Neural progenitor cell (in vitro differentiated cells): Measurements from ENCODE around the gene OPA1. TPM values are rescaled to one million over a fixed set of nuclear protein-coding genes. Genes with fewer than 3 reads are reported as not detected.

ENCODE experiments used
- DNase-seq: peaks from one replicate; pipeline ENCODE4 v3.0.0-alpha.2; 2016; ENCODE audit warnings: low spot score
- H2AFZ ChIP-seq: fragments of 200-600 bp; sonication (generic); replicated peaks from 2 replicates; pipeline ENCODE4 v1.6.1; 2016; ENCODE audit warnings: antibody characterized with exemption
- H3F3A ChIP-seq: fragments of 200-600 bp; sonication (generic); 2 replicates; pipeline ENCODE4 v1.6.1; 2016; ENCODE audit warnings: antibody characterized with exemption, low read depth
- H3K27ac ChIP-seq: fragments of 200-600 bp; sonication (generic); 2 replicates; pipeline ENCODE4 v1.5.1; 2016; ENCODE audit warnings: mild to moderate bottlenecking
- H3K27me3 ChIP-seq: fragments of 200-600 bp; sonication (generic); 2 replicates; pipeline ENCODE4 v1.6.1; 2016; ENCODE audit warnings: mild to moderate bottlenecking, moderate library complexity
- H3K36me3 ChIP-seq: fragments of 200-600 bp; sonication (generic); 2 replicates; pipeline ENCODE4 v1.5.1; 2016
- H3K4me1 ChIP-seq: fragments of 200-600 bp; sonication (generic); 2 replicates; pipeline ENCODE4 v1.6.1; 2016; ENCODE audit warnings: mixed run types
- H3K4me2 ChIP-seq: fragments of 200-600 bp; sonication (generic); 2 replicates; pipeline ENCODE4 v1.6.1; 2016
- H3K4me3 ChIP-seq: fragments of 200-600 bp; sonication (generic); 2 replicates; pipeline ENCODE4 v1.5.1; 2016
- H3K79me2 ChIP-seq: fragments of 200-600 bp; sonication (generic); 2 replicates; pipeline ENCODE4 v1.6.1; 2016; ENCODE audit warnings: low read depth
- H3K9ac ChIP-seq: fragments of 200-600 bp; sonication (generic); 2 replicates; pipeline ENCODE4 v1.6.1; 2016
- H3K9me3 ChIP-seq: fragments of 200-600 bp; sonication (generic); 2 replicates; pipeline ENCODE4 v1.5.1; 2016; ENCODE audit warnings: low read depth
- H4K20me1 ChIP-seq: fragments of 200-600 bp; sonication (generic); 2 replicates; pipeline ENCODE4 v1.6.1; 2016; ENCODE audit warnings: low read depth
- H3K27ac Mint-ChIP-seq: 3 replicates; pipeline ENCODE4 v1.8.0; 2021; ENCODE audit warnings: mixed read lengths
- H3K27me3 Mint-ChIP-seq: 2 replicates; pipeline ENCODE4 v1.8.0; 2022; ENCODE audit warnings: low read depth, mild to moderate bottlenecking, inconsistent platforms, moderate library complexity, mixed read lengths; ENCODE audit not compliant: insufficient read depth
- H3K36me3 Mint-ChIP-seq: 3 replicates; pipeline ENCODE4 v1.8.0; 2021; ENCODE audit warnings: mixed read lengths
- H3K4me1 Mint-ChIP-seq: 3 replicates; pipeline ENCODE4 v1.8.0; 2021; ENCODE audit warnings: mixed read lengths
- H3K4me3 Mint-ChIP-seq: 3 replicates; pipeline ENCODE4 v1.8.0; 2021; ENCODE audit warnings: mild to moderate bottlenecking, moderate library complexity, mixed read lengths
- H3K9me3 Mint-ChIP-seq: 3 replicates; pipeline ENCODE4 v1.8.0; 2020; ENCODE audit warnings: mixed read lengths
- EZH2 ChIP-seq: fragments of 200-600 bp; sonication (generic); IDR thresholded peaks from 2 replicates; pipeline ENCODE4 v1.6.1; 2017; ENCODE audit warnings: antibody characterized with exemption, mild to moderate bottlenecking, moderate library complexity
- EZH2phosphoT487 ChIP-seq: fragments of 200-600 bp; sonication (generic); IDR thresholded peaks from 2 replicates; pipeline ENCODE4 v1.6.1; 2017; ENCODE audit warnings: antibody characterized with exemption
- total RNA-seq: library from RNA; depleted of rRNA; stranded (reverse); fragments of >200 nt; gene quantifications from 2 replicates; pipeline ENCODE4 v1.2.3, GENCODE V29; 2015; ENCODE audit warnings: low replicate concordance
- TF ChIP-seq, protein P1 (sequence below): fragments of 200-600 bp; sonication (generic); IDR thresholded peaks from 2 replicates; pipeline ENCODE4 v1.5.1; 2017; ENCODE audit warnings: antibody characterized with exemption, mild to moderate bottlenecking

Gene OPA1
- total RNA-seq, 1 donor from 2014 or later, result 125 TPM

GRCh38 chr3:193614430-193614829, 21.4 kb downstream of the OPA1 start:
- no peak for DNase-seq
- Histone ChIP-seq H3K4me3 (no peak overlapping the region), H3F3A (no peaks in the 10 kb centered on the region), H3K27me3 (no peaks in the 10 kb centered on the region), H3K79me2 (peaks cover 58% of the 10 kb centered on the region), H3K4me1 (no peaks in the 10 kb centered on the region), H3K9me3 (no peaks in the 10 kb centered on the region), H3K36me3 (peaks cover 30% of the 10 kb centered on the region), H3K4me2 (no peak overlapping the region), H2AFZ (no peak overlapping the region), H3K9ac (no peak overlapping the region), H4K20me1 (no peaks in the 10 kb centered on the region), H3K27ac (no peak overlapping the region)
- H3K36me3 Mint-ChIP-seq, result peaks cover 35% of the 10 kb centered on the region
- H3K4me3 Mint-ChIP-seq, result no peak overlapping the region
- H3K4me1 Mint-ChIP-seq, result no peaks in the 10 kb centered on the region
- no peak overlapping the region for H3K27ac Mint-ChIP-seq
- no peak for TF ChIP-seq EZH2phosphoT487
- TF ChIP-seq EZH2, result no peak
- TF ChIP-seq, protein P1, sequence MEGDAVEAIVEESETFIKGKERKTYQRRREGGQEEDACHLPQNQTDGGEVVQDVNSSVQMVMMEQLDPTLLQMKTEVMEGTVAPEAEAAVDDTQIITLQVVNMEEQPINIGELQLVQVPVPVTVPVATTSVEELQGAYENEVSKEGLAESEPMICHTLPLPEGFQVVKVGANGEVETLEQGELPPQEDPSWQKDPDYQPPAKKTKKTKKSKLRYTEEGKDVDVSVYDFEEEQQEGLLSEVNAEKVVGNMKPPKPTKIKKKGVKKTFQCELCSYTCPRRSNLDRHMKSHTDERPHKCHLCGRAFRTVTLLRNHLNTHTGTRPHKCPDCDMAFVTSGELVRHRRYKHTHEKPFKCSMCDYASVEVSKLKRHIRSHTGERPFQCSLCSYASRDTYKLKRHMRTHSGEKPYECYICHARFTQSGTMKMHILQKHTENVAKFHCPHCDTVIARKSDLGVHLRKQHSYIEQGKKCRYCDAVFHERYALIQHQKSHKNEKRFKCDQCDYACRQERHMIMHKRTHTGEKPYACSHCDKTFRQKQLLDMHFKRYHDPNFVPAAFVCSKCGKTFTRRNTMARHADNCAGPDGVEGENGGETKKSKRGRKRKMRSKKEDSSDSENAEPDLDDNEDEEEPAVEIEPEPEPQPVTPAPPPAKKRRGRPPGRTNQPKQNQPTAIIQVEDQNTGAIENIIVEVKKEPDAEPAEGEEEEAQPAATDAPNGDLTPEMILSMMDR, result no peak
- peaks cover 16% of the 10 kb centered on the region for H3K9me3 Mint-ChIP-seq
- H3K27me3 Mint-ChIP-seq, result no peaks in the 10 kb centered on the region

- H3K9me3 ChIP-seq, result no peaks in the 10 kb centered on the region
- H2AFZ ChIP-seq, result no peak overlapping the region
- Mint-ChIP-seq H3K36me3 (peaks cover 22% of the 10 kb centered on the region), H3K27me3 (no peaks in the 10 kb centered on the region), H3K4me3 (no peak overlapping the region), H3K4me1 (no peaks in the 10 kb centered on the region), H3K9me3 (no peaks in the 10 kb centered on the region), H3K27ac (no peak overlapping the region)
- H4K20me1 ChIP-seq, result no peaks in the 10 kb centered on the region
- no peaks in the 10 kb centered on the region for H3K4me1 ChIP-seq
- H3K27ac ChIP-seq, result no peak overlapping the region
- no peak overlapping the region for H3K9ac ChIP-seq
- no peaks in the 10 kb centered on the region for H3F3A ChIP-seq
- no peak overlapping the region for H3K4me3 ChIP-seq
- H3K36me3 ChIP-seq, result peaks cover 33% of the 10 kb centered on the region
- no peak overlapping the region for H3K4me2 ChIP-seq
- H3K27me3 ChIP-seq, result no peaks in the 10 kb centered on the region
- DNase-seq, result no peak
- TF ChIP-seq EZH2, result no peak
- TF ChIP-seq, protein P1, result no peak
- no peak for TF ChIP-seq EZH2phosphoT487
- H3K79me2 ChIP-seq, result peaks cover 27% of the 10 kb centered on the region
Measured at GRCh38 chr3:193617628-193618027, 24.6 kb downstream of the OPA1 start.

GRCh38 chr3:193620057-193620456, 27.0 kb downstream of the OPA1 start:
- Mint-ChIP-seq H3K4me3 (no peak overlapping the region), H3K27ac (no peak overlapping the region), H3K27me3 (no peaks in the 10 kb centered on the region), H3K36me3 (peaks cover 19% of the 10 kb centered on the region), H3K9me3 (no peaks in the 10 kb centered on the region), H3K4me1 (no peaks in the 10 kb centered on the region)
- H3K79me2 ChIP-seq, result peaks cover 3% of the 10 kb centered on the region
- H2AFZ ChIP-seq, result no peak overlapping the region
- H3K27me3 ChIP-seq, result no peaks in the 10 kb centered on the region
- TF ChIP-seq, protein P1, result no peak
- TF ChIP-seq EZH2 (no peak), EZH2phosphoT487 (no peak)
- no peak for DNase-seq
- H3F3A ChIP-seq, result no peaks in the 10 kb centered on the region
- peaks cover 5% of the 10 kb centered on the region for H4K20me1 ChIP-seq
- no peak overlapping the region for H3K27ac ChIP-seq
- no peaks in the 10 kb centered on the region for H3K9me3 ChIP-seq
- H3K4me3 ChIP-seq, result no peak overlapping the region
- no peaks in the 10 kb centered on the region for H3K4me1 ChIP-seq
- peaks cover 33% of the 10 kb centered on the region for H3K36me3 ChIP-seq
- H3K4me2 ChIP-seq, result no peak overlapping the region
- H3K9ac ChIP-seq, result no peak overlapping the region
